OCI-LY3 (cell line): ENCODE data around the gene FOXD2.

ENCODE experiments used
- CTCF ChIP-seq: fragments of 200-600, 300-600 bp; sonication (generic); IDR thresholded peaks from 2 replicates; pipeline ENCODE4 v1.5.1; 2014; ENCODE audit warnings: antibody characterized with exemption, low read length, low read depth
- EZH2phosphoT487 ChIP-seq: fragments of 200-600 bp; shearing (Covaris generic); IDR thresholded peaks from 2 replicates; pipeline ENCODE4 v1.6.1; 2018; ENCODE audit warnings: antibody characterized with exemption, mixed run types, low read depth

DNA sequence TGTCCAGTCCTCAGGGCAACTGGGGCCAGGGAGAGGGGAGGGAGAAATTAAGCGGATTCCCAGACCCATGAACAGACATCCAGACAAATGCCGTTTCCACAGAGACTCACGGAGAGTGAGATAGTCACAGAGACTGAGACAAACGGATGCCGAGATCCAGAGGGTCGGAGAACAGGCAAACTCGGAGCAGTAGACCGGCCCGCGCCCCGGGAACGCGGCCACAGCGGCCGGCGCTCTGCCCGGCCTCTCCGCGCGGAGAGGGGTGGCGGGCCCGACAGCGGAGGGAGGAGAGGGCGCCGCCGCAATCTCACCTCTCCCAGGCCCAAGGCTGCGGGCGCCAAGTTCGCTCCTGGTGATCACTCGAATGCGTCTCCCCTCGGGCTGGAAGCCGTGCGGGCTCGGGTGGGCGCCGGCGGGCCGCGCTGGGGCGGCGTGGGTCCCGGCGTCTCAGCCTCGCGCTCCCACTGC lies 831 bp upstream of the FOXD2 start:
- TF ChIP-seq CTCF (no peak), EZH2phosphoT487 (no peak)
